ENCODE results near the gene MOG.
"Not testable (repeated sequence)": the region's sequence is repeated elsewhere in the genome, so short reads cannot be mapped to it uniquely, and the experiment has no call there.

MOG gene

DNA sequence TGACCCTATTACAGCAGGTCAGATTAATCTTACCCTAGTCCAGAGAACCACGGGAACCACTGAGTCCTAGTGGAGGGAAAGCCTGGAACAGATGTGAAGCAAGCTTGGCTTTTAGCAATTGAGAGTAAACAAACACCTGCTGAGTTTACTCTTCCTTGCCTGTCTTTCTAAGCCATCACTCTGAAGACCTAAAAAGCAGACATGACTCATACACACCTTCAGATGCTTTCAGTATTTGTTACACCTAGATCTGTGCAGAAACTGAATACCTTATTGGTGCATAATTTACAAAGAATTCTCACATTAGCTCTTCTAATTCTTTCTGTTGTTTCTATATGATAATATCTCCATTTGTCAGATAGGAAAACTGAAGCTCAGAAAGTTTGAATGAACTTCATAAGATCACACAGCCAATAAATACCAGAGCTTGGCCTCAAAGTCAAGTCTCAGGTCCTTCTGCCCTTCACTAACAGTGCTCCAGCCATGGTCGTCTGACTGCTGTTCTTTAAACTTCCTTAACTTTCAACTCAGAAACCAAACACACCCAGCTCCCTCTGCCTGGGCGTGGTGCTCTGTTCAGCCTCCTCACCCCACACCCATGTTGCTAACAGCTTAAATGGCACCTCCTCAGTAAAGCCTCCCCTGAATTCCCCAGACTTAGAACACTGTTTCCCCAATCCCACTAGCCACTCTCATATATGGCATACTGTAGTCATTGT lies 15.3 kb upstream of the MOG start:
- DNase-seq, result no peak

DNA sequence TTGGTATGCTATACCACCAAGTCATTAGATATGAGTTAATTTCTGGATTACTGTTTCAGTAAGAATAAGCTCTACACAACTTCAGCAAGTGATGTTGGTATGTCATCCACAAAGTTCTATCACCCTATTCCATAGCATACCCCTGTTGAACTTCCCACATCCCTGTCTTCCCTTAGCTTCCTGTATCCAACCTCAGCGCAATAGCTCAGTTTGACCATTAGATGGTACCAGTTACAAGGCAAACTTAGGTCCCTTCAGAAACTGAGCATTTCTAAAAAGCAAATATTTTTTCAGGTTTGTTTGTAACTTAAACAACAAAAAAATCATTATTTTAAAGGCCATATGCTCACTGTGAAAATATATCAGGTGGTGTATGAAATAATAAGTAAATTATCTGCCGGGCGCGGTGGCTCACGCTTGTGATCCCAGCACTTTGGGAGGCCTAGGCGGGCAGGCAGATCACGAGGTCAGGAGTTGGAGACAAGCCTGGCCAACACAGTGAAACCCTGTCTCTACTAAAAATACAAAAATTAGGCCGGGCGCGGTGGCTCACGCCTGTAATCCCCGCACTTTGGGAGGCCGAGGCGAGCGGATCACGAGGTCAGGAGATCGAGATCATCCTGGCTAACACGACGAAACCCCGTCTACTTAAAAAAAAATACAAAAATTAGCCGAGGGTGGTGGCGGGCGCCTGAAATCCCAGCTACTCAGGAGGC lies 8.8 kb upstream of the MOG start:
- DNase-seq, result peak; percentile 34

DNA sequence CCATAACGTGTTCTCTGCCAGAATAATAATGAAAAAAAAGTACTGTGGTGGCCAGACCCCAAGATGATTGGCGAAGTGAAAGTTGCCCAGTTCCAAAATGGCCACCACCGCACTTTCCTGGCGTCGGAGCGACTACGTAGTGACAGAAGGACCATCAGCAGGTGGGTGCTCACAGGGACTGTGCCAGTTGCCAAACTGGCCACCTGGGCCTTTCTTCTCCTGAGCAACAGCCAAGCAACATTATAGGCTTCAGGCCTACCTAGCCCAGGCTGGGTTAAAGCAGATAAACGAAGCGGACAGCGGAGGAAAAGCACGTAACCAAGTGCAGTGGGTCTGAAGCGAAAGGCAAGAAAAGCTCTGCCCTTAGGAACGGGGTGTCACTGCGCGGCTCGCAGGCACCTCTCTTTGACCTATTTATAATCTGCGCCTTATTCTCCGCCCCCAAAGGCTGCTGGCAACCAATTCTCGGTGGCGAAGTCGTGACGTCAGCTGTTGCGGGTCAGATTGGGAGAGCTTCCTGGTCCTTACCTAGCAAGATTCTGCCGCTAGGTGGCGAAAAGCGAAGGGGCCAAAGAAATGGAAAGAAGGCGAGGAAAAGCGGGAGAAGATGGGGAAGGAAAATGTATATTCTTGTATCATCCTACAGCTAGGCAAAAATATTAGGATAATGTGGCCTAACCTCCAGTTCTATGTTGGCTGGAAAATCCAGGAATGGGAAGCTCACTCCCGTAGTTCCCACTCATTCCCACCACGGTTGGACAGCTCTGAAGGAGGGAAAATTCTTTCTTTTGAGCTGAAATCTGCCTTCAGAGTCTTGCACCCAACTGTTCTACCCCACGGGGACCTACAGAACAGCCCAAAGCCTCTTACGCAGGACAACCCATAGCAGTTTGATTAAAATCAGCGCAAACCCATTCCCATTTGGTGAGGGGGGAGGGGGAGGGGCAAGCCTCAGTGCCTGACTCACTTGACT lies 6.9 kb upstream of the MOG start:
- peak; percentile 96 for DNase-seq

DNA sequence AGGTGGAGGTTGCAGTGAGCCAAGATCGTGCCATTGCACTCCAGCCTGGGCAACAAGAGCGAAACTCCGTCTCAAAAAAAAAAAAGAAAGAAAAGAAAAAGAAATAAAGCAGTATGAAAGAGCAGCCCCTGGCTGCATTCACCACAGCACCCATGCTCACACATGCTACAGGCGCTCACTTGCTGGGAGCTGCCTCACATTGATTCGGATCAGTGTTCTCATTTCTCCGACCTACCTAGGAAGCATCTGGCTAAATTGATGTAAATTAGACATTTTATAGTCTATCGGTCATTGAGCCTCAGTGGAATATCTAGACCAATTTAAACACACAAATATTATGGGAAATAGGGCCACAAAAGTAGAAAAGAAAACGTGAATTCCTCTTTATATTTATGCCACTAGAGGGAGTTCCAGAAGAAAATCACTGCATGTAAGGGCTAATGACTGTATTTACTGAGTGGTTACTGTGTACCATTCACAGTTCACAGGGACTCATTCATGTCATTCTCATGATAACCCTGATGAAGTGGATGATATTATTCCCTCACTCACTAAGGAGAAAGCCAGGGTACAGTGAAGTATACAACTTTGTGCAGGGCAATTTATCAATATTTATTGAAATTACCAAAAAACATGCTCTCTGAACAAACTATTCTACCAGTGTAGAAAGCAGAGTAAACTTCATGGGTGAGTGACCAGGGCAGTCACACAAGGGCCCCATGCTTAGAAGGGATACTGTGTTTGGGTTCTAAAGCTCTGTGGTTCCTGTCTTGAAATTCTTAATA lies 5.3 kb upstream of the MOG start:
- DNase-seq, result peak; percentile 36

DNA sequence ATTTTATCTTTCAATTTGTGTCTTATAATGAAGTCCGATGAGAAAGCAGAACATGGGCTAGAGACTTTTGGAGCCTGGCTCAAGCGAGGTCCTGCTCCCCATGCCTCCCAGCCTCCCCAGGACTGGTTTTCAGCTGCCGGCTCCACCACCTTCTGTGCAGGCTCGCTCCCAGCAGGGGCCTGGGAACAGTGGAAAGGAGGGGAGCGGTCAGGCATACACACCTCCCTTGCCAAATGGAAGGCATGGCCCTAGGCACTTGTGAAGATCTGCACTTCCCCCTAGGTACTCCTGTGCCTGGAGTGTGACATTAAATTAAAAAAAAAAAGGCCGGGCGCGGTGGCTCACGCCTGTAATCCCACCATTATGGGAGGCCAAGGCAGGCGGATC lies 4.7 kb upstream of the MOG start:
- DNase-seq, result no peak

DNA sequence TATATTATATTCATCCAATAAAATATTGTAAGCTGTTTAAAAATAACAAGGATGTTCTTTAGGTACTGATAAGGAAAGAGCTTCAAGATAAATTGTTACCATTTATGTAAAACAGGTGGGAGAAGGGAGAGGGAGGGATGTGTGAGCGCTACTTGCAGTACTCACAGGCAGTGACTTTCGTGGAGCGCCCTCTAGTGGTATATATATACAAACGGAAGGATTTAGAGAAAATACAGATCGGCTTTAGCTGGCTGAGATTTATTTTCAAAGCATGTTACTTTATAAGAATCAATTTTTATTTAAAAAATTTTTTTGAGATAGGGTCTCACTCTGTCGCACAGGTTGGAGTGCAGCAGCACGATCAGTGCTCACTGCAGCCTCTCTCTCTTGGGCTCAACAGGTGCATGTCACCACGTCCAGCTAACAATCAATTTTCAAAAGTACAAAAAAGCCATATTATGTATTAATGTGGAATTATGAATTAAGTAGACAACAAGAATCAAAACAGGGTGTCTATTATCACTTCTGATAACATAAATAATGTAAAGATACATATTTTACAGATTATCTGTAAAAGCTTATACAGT lies 3.3 kb upstream of the MOG start:
- peak; percentile 61 for DNase-seq

DNA sequence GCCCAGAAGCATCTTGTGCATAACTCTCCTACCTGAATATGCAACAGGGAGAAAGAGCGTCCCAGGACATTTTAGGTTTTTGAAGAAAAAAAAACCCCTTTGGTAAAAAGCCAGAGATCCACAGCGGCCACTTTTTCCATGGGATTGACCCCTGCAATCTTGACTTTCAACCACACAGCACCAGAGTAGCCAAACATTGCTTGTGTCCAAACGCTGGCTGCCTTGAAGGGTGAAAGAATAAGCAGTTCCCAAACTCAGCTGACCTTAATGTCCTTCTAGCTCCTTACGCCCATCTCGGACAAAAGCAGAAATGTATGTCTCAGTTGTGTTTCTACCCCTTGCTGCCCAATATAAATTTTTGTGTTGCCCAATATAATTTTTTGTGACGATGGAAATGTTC lies 1.2 kb upstream of the MOG start:
- DNase-seq, result no peak

DNA sequence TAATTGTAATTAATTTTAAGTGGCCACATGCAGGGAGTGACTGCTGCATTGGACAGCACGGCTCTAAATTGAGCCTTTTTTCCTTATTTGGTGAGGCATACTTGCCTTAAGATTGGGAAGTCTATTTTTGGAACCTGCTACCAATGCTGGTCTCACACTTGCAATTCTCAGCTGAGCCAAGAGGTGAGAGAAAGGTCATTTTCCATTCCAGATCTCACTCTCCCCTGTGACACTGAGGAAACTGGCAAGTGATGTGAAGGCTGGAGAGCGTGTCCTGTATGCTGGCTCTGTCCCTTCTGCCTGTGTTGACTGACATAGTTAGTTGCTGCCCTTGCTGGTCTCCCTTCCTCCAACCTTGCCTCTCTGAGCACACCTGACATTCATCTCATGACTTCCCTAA lies 735 bp upstream of the MOG start:
- DNase-seq, result peak; percentile 15

DNA sequence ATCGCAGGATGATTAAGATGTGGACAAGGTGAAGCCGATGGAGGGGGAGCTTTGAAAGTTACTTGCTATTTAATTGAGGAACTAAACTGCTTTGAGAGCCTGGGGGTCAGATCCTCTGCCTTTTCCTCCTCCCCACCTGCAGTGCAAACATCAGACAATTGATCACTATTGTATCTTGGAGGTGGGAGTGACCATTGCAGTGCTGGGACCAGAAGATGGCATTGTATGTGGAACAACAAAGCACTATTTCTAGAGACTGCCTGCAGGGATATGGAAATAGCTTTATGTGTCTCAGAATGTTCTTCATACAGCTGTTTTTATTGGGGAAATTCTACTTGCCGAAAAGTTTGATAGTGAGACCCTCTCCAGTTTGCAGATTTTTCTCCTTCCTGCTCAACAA lies 4.2 kb downstream of the MOG start:
- DNase-seq, result no peak

DNA sequence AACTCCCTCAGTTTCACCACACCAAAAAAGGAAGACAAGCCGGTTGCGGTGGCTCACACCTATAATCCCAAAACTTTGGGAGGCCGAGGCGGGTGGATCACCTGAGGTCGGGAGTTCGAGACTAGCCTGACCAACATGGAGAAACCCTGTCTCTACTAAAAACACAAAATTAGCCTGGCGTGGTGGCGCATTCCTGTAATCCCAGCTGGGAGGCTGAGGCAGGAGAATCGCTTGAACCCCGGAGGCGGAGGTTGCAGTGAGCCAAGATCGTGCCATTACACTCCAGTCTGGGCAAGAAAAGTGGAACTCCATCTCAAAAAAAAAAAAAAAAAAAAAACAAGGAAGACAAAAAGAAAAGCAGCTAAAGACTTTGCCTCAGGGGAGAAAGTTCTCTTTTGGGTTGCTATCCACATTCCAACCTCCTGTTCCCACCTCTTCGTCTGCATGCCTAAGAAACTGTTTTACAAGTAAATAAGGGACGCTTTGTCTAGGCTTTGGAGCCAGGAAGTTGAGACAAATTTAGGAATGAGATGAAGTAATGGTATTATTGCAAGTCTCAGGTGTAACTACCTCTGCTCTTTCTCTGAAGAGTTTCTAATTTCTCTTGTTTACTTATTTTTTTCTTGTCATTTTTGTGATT lies 4.7 kb downstream of the MOG start:
- DNase-seq, result not testable (repeated sequence)

DNA sequence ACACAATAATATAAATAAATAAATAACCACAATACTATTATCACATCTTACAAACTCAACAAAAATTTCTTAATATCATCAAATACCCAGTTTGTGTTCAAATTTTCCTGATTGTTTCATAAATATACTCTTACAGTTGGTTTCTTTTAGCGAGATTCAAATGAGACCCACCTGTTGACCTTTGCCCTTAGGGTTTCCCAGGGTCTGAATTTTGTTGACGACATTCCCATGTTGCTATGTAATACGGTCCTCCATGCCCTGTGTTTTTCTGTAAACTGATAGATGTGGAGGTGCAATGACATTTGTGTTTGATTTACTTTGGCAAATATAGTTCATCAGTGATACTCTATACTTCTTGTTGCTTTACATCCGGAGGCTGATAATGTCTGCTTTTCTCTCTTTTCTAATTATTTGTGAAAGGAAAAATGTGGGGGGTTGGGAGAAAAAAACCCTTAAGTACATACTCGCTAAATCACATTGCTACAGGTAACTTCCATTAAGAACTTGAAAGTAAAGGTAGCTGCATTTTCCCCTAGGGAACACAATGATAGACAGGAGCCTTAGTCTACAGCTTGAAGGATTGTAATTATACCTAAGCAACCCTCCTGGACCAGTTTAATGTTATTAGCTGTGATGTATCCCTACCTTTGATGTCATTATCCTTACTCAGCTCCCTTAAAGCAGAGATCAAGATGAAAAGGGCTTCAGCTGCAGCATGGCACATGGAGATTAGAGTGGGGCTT lies 6.6 kb downstream of the MOG start:
- DNase-seq, result no peak

DNA sequence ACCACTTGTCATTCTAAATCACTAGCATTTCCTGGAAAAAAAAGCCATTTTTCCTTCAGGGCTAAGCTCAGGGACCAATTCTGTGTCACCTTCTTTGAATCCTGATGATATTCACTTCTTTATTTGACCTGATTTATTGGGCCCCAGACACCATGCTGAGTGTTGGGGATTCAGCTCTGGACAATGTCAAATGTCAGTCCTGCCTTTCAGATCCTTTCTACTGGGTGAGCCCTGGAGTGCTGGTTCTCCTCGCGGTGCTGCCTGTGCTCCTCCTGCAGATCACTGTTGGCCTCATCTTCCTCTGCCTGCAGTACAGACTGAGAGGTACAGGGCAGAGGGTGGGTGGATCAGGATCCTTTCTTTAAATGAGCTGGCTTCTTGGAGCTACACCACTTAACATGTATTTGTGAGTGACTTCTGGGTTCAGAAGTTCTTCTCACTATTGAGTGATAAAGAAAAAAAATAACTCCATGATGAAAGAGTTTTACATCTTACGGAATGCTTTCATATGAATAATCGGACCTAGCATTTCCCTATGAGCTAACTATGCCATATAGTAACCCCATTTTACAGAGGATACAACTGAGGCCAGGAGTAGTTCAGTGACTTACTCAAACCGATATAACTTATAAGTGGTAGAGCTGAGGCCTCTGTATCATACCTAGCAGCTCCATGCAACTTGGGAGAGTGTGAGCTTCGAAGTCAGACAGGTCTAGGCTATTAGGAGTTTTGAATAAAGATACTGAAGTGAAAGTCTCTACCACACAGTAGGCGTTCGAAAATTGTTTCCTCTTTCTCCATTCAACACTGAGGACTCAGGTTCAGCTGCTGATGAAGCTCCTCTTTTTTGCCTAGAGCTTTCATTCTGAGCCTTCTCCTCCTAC lies 9.3 kb downstream of the MOG start:
- no peak for DNase-seq

DNA sequence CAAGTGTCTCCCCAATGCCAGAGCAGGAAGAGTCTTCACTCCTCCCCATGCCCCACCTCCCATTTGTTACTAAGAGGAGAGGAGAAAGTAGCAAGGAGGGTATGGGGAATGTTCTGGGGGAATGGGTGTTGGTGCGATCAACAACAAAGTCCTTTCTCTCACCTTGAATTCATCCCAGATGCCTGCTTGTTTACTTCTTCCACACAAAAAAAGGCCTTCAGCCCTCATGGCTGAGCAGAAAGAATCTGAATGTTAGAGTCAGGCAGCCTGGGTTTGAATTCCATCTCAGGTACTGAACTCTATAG lies 9.9 kb downstream of the MOG start:
- DNase-seq, result no peak

DNA sequence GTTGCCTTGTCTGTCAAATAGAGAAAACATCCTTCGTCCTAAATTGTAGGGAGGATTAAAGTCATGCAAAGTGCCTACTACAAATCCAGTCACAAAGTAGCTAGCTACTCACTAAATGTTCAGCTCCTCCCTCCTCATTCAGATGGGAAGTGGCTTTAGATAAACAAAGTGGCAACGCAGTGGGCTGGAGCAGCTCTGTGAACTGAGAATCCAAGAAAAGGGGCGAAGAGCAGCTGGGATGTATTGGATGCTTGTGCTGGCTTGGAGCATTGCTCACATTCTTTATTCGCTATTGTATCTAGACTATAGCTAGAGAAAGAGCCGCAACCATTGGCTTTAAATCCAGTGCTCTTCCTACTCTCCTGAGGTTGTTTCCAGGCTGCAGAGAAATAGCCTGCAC lies 10.3 kb downstream of the MOG start:
- no peak for DNase-seq

DNA sequence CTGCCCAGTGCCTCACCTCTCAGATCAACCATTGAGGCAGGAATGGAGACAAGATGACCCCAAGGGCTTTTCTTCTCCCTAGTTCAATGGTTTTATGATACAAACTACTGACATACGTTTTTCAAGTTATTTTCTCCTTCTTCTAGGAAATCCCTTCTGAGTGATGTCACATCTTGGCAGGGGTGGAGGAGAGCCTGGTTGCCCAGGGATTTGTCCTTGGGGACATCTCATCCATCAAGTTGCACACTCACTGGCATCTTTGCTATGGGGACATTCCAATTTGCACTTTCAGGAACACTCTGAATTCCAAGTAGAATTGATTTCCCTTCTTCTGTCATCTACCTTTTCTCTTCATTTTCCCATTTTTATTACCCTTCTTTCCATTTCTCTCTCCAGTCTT lies 14.1 kb downstream of the MOG start:
- DNase-seq, result no peak

DNA sequence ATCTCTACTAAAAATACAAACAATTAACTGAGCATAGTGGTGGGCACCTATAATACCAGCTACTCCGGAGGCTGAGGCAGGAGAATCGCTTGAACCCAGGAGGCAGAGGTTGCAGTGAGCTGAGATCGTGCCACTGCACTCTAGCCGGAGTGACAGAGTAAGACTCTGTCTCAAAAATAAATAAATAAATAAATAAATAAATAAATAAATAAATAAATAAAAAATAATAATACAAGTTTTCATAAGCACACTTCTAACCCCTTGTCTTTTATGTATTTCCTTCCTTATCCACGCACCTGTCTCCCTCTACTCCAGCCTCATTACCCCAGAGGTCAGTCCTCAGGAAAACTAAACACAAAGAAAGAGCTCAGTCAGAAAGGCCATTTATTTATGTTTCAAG lies 15.2 kb downstream of the MOG start:
- not testable (repeated sequence) for DNase-seq

DNA sequence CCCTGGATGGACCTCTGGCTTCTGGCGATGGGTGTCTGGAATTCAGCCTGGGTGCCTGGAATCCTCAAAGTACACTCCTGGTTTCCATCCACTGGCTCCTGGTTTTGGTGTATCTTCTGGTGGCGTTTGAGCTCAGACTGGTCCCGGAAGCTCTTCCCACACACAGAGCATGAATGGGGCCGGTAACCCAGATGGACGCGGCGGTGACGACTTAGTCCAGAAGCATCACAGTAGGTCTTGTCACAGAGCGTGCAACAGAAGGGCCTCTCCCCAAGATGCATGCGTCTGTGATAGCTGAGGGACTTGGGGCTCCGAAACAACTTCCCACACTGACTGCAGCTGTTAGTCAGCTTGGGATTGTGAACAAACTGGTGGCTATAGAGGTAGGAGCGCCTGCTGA lies 16.3 kb downstream of the MOG start:
- no peak for DNase-seq

DNA sequence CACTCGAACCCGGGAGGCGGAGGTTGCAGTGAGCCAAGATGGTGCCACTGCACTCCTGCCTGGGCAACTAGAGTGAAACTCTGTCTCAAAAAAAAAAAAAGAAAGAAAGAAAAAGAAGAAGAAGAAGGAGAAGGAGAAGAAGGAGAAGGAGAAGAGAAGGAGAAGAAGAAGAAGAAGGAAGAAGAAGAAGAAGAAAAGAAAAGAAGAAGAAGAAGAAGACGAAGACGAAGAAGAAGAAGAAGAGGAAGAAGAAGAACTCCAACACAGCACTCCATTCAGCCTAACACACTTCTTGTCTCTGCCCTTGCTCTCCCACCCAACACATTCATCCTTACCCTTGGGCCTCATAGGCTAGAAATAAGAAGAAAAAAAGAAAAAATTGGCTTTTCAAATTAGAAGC lies 17.1 kb downstream of the MOG start:
- DNase-seq, result no peak

DNA sequence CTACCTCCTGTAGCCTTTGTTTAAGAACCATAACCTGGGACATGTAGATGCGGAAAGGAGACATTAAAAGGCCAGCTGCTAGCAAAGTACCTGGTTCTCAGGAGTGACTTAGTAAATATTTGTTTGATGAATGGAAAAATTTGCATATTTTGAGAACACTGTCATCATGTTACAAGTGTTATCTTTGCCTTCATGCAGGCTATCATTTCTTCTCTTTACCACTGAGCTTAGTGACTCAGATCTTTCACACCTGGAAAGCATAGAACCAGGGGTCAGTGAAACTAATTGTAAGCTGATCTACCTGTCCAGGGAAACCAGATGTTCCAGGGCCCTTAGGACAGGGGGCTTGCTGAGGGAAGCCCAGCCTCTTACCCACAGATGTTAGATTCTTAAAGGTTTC lies 18.7 kb downstream of the MOG start:
- no peak for DNase-seq
